Spleen (tissue), 7 donors: Measurements from ENCODE around the gene EYS.

Experiments used
- CTCF ChIP-seq, 11 experiments: fragments of 200-600 bp in 7 of 11; fragments of 450-650 bp in 4 of 11; sonication (generic) in 4 of 11; IDR thresholded peaks in 8 of 11; conservative IDR thresholded peaks in 3 of 11; 1 replicate in 7 of 11; 2 replicates in 4 of 11; pipeline versions ENCODE4 v1.4.0 to v1.8.0; 2016 to 2021; ENCODE audit warnings: antibody characterized with exemption in 11 of 11, inconsistent platforms in 4 of 11, mild to moderate bottlenecking in 1 of 11
- POLR2A ChIP-seq, 3 donors: fragments of 450-650 bp; IDR thresholded peaks; one replicate each; pipeline ENCODE4 v1.5.1; 2017; ENCODE audit warnings: antibody characterized with exemption in 3 of 3, mild to moderate bottlenecking in 1 of 3
- POLR2AphosphoS5 ChIP-seq, 3 donors: sonication (generic); formaldehyde crosslinking; IDR thresholded peaks; one replicate each; pipeline ENCODE4 v1.5.1; 2017; ENCODE audit warnings: antibody characterized with exemption in 3 of 3
- donor health status: DM: no; HTN: no; CAD: no; lungs with moderate emphysema.
- donor health status: DM: no; HTN: no; CAD: no.
- donor health status: DM: no; HTN: no; CAD: no.

DNA sequence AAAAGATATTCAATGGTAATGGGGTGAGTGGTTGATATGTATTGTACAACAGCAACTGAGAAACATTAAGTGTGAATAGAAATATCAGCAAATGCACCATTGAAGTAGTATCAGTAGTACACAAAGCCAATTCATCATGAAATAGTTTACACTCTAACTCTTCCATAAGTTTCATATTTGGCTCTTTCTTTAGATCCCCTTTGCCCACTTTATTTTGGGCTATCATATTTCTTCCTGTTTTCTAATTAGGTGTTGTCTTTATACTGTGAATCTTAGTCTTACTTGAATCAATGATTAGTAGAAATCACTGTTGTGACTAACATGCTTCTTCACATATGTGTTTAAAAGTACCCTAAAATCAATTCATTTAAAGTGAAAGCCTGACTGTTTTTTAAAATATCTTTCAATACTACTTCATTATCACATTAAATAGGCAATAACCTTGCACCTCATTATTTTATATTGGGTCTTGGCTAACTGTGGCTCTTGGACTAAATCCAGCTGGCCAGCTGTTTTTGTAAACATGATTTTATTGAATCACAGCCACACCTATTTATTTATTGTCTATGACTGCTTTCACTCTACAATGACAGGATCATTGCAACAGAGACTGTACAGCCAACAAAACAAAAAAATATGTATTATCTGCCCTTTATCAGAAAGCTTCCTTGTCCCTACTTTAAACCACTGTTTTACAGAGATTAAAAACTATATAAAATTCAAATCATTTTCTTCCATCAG is 38.9 kb downstream of the EYS start:
- TF ChIP-seq POLR2AphosphoS5 (IDR thresholded peaks at IDR 0.05) (no peak), CTCF (IDR thresholded peaks at IDR 0.05 in 8 of 11, conservative IDR thresholded peaks at IDR 0.05 in 3 of 11) (no peak), POLR2A (IDR thresholded peaks at IDR 0.05) (no peak)
